ENCODE data around the gene CDIPT. TPM values are rescaled to one million over a fixed set of nuclear protein-coding genes. Genes with fewer than 3 reads are reported as not detected.
A peak's percentile ranks its signal among the peaks of the same experiment; 100 is the strongest.

The CDIPT gene
- total and polyA plus RNA-seq, 2 of the 13 experiments (the other 11 are each of a cell fraction or from before 2014, with no cell fraction given), result 54.9 to 97.5 TPM

- TF ChIP-seq ZBTB14 (CRISPR knock-in tag; IDR thresholded peaks at IDR 0.05) (0 out of 2 replicates have a peak, but pooled peaks have one; percentile 50), HNRNPK (IDR thresholded peaks at IDR 0.05; ENCODE audit: low read depth, low read length, poor library complexity, severe bottlenecking) (no peak), ZNF12 (CRISPR knock-in tag; IDR thresholded peaks at IDR 0.05) (no peak; the same call in 1 of the 2 replicates), SYNCRIP (IDR thresholded peaks at IDR 0.05; ENCODE audit: insufficient read depth, low read depth, low read length) (no peak), ZFP62 (CRISPR knock-in tag; IDR thresholded peaks at IDR 0.05) (no peak), ZNF558 (CRISPR knock-in tag; IDR thresholded peaks at IDR 0.05; ENCODE audit: borderline replicate concordance) (no peak), ZSCAN9 (CRISPR knock-in tag; IDR thresholded peaks at IDR 0.05; ENCODE audit: borderline replicate concordance) (peak; percentile 97), NONO (IDR thresholded peaks at IDR 0.05) (no peak), NONO (CRISPR knock-in tag; conservative IDR thresholded peaks at IDR 0.05) (no peak), ZNF512 (CRISPR knock-in tag; IDR thresholded peaks at IDR 0.05) (no peak; the same call in 1 of the 2 replicates), ZNF672 (CRISPR knock-in tag; IDR thresholded peaks at IDR 0.05) (no peak), ZNF367 (CRISPR knock-in tag; IDR thresholded peaks at IDR 0.05; ENCODE audit: borderline replicate concordance) (peak; percentile 89; the same call in 1 of the 2 replicates), ZNF768 (CRISPR knock-in tag; IDR thresholded peaks at IDR 0.05) (no peak; the same call in 1 of the 2 replicates), ZNF335 (CRISPR knock-in tag; IDR thresholded peaks at IDR 0.05) (peak; percentile 75; the same call in 1 of the 2 replicates), ZNF282 (IDR thresholded peaks at IDR 0.05; ENCODE audit: partially characterized antibody) (no peak), GPN1 (CRISPR knock-in tag; IDR thresholded peaks at IDR 0.05; ENCODE audit: borderline replicate concordance) (peak; percentile 96), TFDP1 (CRISPR knock-in tag; IDR thresholded peaks at IDR 0.05; ENCODE audit: borderline replicate concordance) (no peak), EED (CRISPR knock-in tag; IDR thresholded peaks at IDR 0.05) (no peak; the same call in 1 of the 2 replicates), ZNF879 (CRISPR knock-in tag; IDR thresholded peaks at IDR 0.05) (no peak)
- TF ChIP-seq, protein P1, sequence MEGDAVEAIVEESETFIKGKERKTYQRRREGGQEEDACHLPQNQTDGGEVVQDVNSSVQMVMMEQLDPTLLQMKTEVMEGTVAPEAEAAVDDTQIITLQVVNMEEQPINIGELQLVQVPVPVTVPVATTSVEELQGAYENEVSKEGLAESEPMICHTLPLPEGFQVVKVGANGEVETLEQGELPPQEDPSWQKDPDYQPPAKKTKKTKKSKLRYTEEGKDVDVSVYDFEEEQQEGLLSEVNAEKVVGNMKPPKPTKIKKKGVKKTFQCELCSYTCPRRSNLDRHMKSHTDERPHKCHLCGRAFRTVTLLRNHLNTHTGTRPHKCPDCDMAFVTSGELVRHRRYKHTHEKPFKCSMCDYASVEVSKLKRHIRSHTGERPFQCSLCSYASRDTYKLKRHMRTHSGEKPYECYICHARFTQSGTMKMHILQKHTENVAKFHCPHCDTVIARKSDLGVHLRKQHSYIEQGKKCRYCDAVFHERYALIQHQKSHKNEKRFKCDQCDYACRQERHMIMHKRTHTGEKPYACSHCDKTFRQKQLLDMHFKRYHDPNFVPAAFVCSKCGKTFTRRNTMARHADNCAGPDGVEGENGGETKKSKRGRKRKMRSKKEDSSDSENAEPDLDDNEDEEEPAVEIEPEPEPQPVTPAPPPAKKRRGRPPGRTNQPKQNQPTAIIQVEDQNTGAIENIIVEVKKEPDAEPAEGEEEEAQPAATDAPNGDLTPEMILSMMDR (CRISPR knock-in tag; IDR thresholded peaks at IDR 0.05), result peak; percentile 55
- TF ChIP-seq, protein P2, sequence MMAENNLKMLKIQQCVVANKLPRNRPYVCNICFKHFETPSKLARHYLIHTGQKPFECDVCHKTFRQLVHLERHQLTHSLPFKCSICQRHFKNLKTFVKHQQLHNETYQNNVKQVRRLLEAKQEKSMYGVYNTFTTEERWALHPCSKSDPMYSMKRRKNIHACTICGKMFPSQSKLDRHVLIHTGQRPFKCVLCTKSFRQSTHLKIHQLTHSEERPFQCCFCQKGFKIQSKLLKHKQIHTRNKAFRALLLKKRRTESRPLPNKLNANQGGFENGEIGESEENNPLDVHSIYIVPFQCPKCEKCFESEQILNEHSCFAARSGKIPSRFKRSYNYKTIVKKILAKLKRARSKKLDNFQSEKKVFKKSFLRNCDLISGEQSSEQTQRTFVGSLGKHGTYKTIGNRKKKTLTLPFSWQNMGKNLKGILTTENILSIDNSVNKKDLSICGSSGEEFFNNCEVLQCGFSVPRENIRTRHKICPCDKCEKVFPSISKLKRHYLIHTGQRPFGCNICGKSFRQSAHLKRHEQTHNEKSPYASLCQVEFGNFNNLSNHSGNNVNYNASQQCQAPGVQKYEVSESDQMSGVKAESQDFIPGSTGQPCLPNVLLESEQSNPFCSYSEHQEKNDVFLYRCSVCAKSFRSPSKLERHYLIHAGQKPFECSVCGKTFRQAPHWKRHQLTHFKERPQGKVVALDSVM (CRISPR knock-in tag; IDR thresholded peaks at IDR 0.05), result no peak
Measured at GRCh38 chr16:29899516-29900101, 36.6 kb upstream of the CDIPT start, which contains the start of gene SEZ6L2 (continued).
